ENCODE results near the gene NLGN1.

NLGN1 gene

GRCh38 chr3:173826416-173826815 is 428.9 kb downstream of the NLGN1 start:
- no peak for DNase-seq (ENCODE audit: low read depth in 1 of 2, low spot score in 1 of 2)

GRCh38 chr3:173826901-173827609 is 429.5 kb downstream of the NLGN1 start:
- DNase-seq (ENCODE audit: low read depth in 1 of 2, low spot score in 1 of 2), result no peak

- DNase-seq (ENCODE audit: low read depth in 1 of 2, low spot score in 1 of 2), result no peak
Observed at GRCh38 chr3:173838644-173839043, 441.1 kb downstream of the NLGN1 start.

- no peak for DNase-seq (ENCODE audit: low read depth in 1 of 2, low spot score in 1 of 2)
Observed at GRCh38 chr3:173839859-173840258, 442.3 kb downstream of the NLGN1 start.

GRCh38 chr3:173841334-173841733 is 443.8 kb downstream of the NLGN1 start:
- DNase-seq (ENCODE audit: low read depth in 1 of 2, low spot score in 1 of 2), result no peak

GRCh38 chr3:173843060-173843459 is 445.5 kb downstream of the NLGN1 start:
- no peak for DNase-seq (ENCODE audit: low read depth in 1 of 2, low spot score in 1 of 2)

GRCh38 chr3:173846584-173846983 is 449.0 kb downstream of the NLGN1 start:
- DNase-seq (ENCODE audit: low read depth in 1 of 2, low spot score in 1 of 2), result no peak

GRCh38 chr3:173849489-173849888 is 451.9 kb downstream of the NLGN1 start:
- no peak for DNase-seq (ENCODE audit: low read depth in 1 of 2, low spot score in 1 of 2)

- DNase-seq (ENCODE audit: low read depth in 1 of 2, low spot score in 1 of 2), result no peak
Observed at GRCh38 chr3:173857154-173857553, 459.6 kb downstream of the NLGN1 start.

- DNase-seq (ENCODE audit: low read depth in 1 of 2, low spot score in 1 of 2), result no peak
Observed at GRCh38 chr3:173862701-173863100, 465.2 kb downstream of the NLGN1 start.

GRCh38 chr3:173863551-173863950 is 466.0 kb downstream of the NLGN1 start:
- DNase-seq (ENCODE audit: low read depth in 1 of 2, low spot score in 1 of 2), result no peak

GRCh38 chr3:173865900-173866498 is 468.5 kb downstream of the NLGN1 start:
- no peak for DNase-seq (ENCODE audit: low read depth in 1 of 2, low spot score in 1 of 2)

- DNase-seq (ENCODE audit: low read depth in 1 of 2, low spot score in 1 of 2), result no peak
Observed at GRCh38 chr3:173869766-173870165, 472.2 kb downstream of the NLGN1 start.

- no peak for DNase-seq (ENCODE audit: low read depth in 1 of 2, low spot score in 1 of 2)
Observed at GRCh38 chr3:173870976-173871375, 473.4 kb downstream of the NLGN1 start.

- no peak for DNase-seq (ENCODE audit: low read depth in 1 of 2, low spot score in 1 of 2)
Observed at GRCh38 chr3:173875790-173876189, 478.2 kb downstream of the NLGN1 start.

- no peak for DNase-seq (ENCODE audit: low read depth in 1 of 2, low spot score in 1 of 2)
Observed at GRCh38 chr3:173876476-173876875, 478.9 kb downstream of the NLGN1 start.

- DNase-seq (ENCODE audit: low read depth in 1 of 2, low spot score in 1 of 2), result no peak
Observed at GRCh38 chr3:173887888-173888287, 490.3 kb downstream of the NLGN1 start.

GRCh38 chr3:173889596-173889995 is 492.1 kb downstream of the NLGN1 start:
- DNase-seq (ENCODE audit: low read depth in 1 of 2, low spot score in 1 of 2), result no peak

- no peak for DNase-seq (ENCODE audit: low read depth in 1 of 2, low spot score in 1 of 2)
Observed at GRCh38 chr3:173890091-173890490, 492.5 kb downstream of the NLGN1 start.

- no peak for DNase-seq (ENCODE audit: low read depth in 1 of 2, low spot score in 1 of 2)
Observed at GRCh38 chr3:173891272-173892100, 493.9 kb downstream of the NLGN1 start.

GRCh38 chr3:173892547-173892946 is 495.0 kb downstream of the NLGN1 start:
- no peak for DNase-seq (ENCODE audit: low read depth in 1 of 2, low spot score in 1 of 2)

- DNase-seq (ENCODE audit: low read depth in 1 of 2, low spot score in 1 of 2), result no peak
Observed at GRCh38 chr3:173893066-173893465, 495.5 kb downstream of the NLGN1 start.

Data from activated CD4-positive, alpha-beta T cell treated with anti-CD3 and anti-CD28 coated beads, Interleukin-2, amount 50 U/mL, for 24 hours (primary cell).